ENCODE data around the gene ROR1. TPM values are rescaled to one million over a fixed set of nuclear protein-coding genes. Genes with fewer than 3 reads are reported as not detected.
"Not testable (repeated sequence)": the region's sequence is repeated elsewhere in the genome, so short reads cannot be mapped to it uniquely, and the experiment has no call there.

ROR1 gene
- total RNA-seq, 2 donors from 2014 or later: 0.09 TPM; not detected in 1

DNA sequence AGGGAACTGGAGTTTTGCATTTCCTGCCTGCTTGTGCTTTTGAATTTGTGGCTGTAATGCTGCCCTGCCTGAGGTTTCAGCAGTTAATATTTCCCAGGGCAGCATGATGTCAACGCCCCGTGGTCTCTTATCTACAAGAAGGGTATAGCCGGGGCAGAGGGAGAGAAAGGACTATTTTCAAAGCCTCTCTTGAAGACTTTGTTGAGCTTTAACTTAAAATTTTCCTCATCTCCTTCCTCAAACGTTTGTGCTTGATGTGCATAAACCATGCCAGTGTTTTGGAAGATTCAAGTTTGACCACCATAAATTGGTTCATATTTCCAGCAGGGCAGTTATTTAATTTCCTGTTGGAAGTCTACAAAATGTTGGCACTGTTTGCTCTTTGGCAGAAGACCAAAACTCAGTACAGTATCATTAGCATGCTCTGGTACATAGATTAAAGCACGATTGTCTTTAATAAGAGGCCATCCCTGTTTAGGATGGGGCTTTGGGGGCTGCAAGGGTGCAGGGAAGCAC lies 43.4 kb downstream of the ROR1 start:
- no peaks in the 10 kb centered on the region for H3K4me1 Mint-ChIP-seq
- peaks cover 7% of the 10 kb centered on the region for H3K27me3 Mint-ChIP-seq
- no peak for ATAC-seq (replicated peaks)
- no peak overlapping the region for H3K27ac Mint-ChIP-seq
- no peak overlapping the region for H3K4me3 Mint-ChIP-seq
- no peaks in the 10 kb centered on the region for H3K9me3 Mint-ChIP-seq
- no peaks in the 10 kb centered on the region for H3K36me3 Mint-ChIP-seq (ENCODE audit: low read depth)

DNA sequence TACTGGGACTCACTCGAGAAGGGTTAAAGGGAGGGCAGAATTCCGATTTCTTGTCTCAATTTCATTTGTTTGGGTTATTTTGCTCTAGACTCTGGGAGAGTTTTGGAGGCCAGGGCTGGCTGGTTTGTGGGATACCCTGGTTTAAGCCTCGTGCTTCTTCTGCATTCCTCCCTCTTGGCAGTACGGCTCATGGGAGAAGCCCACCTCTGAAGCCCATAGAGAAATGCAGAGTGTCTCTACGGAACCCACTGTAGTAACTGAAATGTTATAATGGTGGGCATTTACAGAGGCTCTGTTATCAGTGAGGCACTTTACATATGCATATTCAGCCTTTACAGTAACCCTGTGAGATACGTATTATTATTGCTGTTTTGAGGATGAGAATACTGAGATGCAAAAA lies 43.9 kb downstream of the ROR1 start:
- no peaks in the 10 kb centered on the region for H3K9me3 Mint-ChIP-seq
- no peaks in the 10 kb centered on the region for H3K36me3 Mint-ChIP-seq (ENCODE audit: low read depth)
- no peak overlapping the region for H3K27ac Mint-ChIP-seq
- H3K4me3 Mint-ChIP-seq: no peak overlapping the region
- H3K4me1 Mint-ChIP-seq: no peaks in the 10 kb centered on the region
- peaks cover 7% of the 10 kb centered on the region for H3K27me3 Mint-ChIP-seq
- no peak for ATAC-seq (replicated peaks)

DNA sequence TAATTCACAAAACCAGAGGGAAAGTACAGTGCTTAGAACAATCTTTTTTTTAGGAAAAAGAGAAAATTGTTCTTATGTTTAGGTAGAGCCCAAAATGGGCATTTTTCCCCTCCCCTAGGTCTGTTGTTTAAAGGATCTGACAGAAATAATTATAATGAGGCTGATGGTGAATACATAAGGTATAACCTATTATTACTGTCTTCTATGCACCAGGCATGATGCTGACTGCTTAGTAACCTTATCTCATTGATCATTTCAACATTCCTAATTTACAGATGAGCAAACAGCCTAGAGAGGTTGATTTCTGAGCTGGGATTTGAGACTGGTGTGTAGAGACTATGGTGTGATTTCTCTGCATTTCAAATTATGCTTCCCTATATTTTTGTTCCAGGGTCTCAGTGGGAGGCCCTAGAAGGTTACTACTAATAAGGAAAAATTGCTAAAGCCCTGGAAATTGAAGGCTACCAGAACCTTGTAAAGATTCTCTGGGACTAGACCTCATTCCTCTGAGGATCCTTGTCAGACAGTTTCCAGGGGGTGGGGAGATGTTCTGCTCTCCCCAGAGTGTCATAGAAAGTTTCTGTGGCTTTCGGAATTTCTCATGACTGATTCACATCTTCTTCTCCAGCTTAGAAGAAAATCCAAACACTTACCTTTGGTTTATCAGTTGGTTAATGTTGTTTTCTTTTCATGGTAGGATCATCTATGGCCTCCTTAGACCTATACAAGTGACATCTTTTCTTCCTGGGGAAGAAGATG lies 44.9 kb downstream of the ROR1 start:
- Mint-ChIP-seq H3K27me3 (peaks cover 7% of the 10 kb centered on the region), H3K4me1 (no peaks in the 10 kb centered on the region), H3K4me3 (no peak overlapping the region), H3K9me3 (no peaks in the 10 kb centered on the region), H3K36me3 (ENCODE audit: low read depth) (no peaks in the 10 kb centered on the region), H3K27ac (no peak overlapping the region)
- ATAC-seq (replicated peaks): no peak

DNA sequence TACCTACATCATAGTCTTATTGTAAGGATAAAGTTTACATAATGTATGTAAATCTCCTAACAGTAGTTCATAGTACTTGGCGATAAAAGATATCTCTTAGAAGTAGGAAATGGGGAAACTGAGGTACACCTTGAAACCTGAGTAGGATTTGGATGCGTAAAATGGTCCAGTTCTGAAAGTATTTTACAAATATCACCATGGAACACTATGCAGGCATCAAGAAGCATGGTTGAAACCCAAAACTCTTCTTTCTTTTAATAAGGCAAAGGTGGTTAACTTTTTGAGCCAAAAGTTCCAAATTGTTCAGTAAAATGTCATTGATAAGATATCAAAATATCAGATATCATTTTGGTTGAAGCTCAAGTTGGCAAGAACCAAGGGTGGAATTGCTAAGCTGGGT lies 46.0 kb downstream of the ROR1 start:
- Mint-ChIP-seq H3K36me3 (ENCODE audit: low read depth) (no peaks in the 10 kb centered on the region), H3K27ac (no peak overlapping the region), H3K9me3 (no peaks in the 10 kb centered on the region), H3K4me3 (no peak overlapping the region), H3K4me1 (no peaks in the 10 kb centered on the region), H3K27me3 (peaks cover 7% of the 10 kb centered on the region)
- ATAC-seq (replicated peaks): no peak

DNA sequence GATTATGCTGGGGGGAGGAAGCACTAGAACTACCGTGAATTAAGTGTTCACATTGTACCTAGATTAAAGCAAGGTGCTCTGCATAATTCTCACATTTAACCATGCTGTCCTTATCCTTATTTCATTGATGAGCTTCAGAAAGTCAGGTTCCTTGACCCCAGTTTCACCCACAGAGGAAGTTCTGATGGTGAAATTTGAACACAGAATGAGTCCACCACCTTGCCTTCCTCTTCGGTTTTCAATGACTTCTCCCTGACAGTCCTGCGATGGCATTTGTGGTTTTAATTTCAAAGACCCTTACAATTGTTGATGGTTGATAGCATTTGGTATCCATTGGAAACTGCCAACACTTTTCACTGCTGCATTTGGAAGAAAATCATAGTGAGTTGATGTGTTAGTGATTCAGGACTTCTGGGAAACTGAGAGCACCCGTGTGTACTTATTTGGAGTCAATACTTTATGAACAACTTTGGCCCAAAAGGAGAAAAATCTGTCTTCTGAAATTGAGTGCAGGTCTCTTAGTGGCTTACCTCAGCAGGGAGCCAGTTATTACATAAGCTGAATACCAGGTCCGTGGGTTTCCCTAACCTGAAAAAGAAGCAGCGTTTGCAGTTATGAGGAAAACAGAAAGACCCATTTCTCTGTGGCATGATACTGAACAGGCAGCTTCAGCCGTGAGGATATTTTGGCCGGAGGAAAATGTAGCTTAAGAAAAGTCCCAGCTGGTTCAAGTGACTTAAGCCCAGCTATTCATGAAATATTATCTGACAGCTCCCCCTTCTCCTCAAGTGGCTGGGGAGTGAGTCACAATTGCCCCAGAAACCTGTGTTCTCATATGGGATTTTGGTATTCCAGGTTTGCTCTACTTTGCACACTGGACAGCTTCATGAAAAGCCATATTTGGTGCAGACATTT lies 47.5 kb downstream of the ROR1 start:
- H3K27ac Mint-ChIP-seq: no peak overlapping the region
- no peaks in the 10 kb centered on the region for H3K4me1 Mint-ChIP-seq
- peaks cover 11% of the 10 kb centered on the region for H3K27me3 Mint-ChIP-seq
- no peak overlapping the region for H3K4me3 Mint-ChIP-seq
- no peak for ATAC-seq (replicated peaks)
- no peaks in the 10 kb centered on the region for H3K9me3 Mint-ChIP-seq
- no peaks in the 10 kb centered on the region for H3K36me3 Mint-ChIP-seq (ENCODE audit: low read depth)

- no peaks in the 10 kb centered on the region for H3K4me1 Mint-ChIP-seq
- ATAC-seq (replicated peaks): no peak
- no peaks in the 10 kb centered on the region for H3K36me3 Mint-ChIP-seq (ENCODE audit: low read depth)
- no peaks in the 10 kb centered on the region for H3K9me3 Mint-ChIP-seq
- no peak overlapping the region for H3K4me3 Mint-ChIP-seq
- no peak overlapping the region for H3K27ac Mint-ChIP-seq
- peaks cover 10% of the 10 kb centered on the region for H3K27me3 Mint-ChIP-seq
Measured at GRCh38 chr1:63822540-63822939, 48.7 kb downstream of the ROR1 start.

DNA sequence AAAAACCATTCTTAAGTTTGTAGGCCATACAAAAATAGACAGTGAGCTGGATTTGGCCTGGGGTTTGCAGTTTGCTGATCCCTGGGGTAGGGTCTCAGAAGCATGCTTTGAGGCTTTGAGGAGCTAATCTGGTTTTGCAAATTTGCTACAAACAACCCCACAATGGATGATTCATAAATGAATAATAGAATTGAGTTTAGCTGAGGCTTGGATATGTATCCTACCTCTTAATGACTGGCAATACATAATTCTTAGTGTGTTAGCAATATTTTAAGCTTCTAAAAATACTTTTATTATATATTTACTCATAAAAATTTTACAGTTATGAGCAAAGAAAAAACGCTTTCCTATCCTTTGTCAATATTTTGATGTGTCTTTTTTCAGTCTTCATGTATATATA lies 50.6 kb downstream of the ROR1 start:
- H3K36me3 Mint-ChIP-seq (ENCODE audit: low read depth): no peaks in the 10 kb centered on the region
- H3K27ac Mint-ChIP-seq: no peak overlapping the region
- no peak overlapping the region for H3K4me3 Mint-ChIP-seq
- no peaks in the 10 kb centered on the region for H3K4me1 Mint-ChIP-seq
- ATAC-seq (replicated peaks): no peak
- peaks cover 13% of the 10 kb centered on the region for H3K27me3 Mint-ChIP-seq
- no peaks in the 10 kb centered on the region for H3K9me3 Mint-ChIP-seq

DNA sequence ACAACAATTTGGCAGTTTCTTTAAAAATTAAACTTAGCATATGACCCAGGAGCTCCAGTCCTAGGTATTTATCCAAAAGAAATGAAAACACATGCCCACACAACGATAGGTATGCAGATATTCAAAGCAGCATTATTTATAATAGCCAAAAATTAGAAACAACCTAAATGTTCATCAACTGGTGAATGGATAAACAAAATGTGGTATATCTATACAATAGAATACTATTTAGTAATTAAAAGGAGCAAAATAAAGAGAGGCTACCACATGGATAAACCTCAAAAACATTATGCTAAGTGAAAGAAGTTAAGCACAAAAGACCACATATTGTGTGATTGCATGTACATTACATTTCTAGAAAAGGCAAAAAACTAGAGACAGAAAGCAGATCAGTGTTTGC lies 51.3 kb downstream of the ROR1 start:
- Mint-ChIP-seq H3K4me3 (no peak overlapping the region), H3K36me3 (ENCODE audit: low read depth) (no peaks in the 10 kb centered on the region), H3K27me3 (peaks cover 14% of the 10 kb centered on the region), H3K27ac (no peak overlapping the region), H3K4me1 (no peaks in the 10 kb centered on the region), H3K9me3 (no peaks in the 10 kb centered on the region)
- ATAC-seq (replicated peaks): no peak

- not testable (repeated sequence) for H3K4me3 Mint-ChIP-seq; H3K4me1 Mint-ChIP-seq; H3K27ac Mint-ChIP-seq; H3K9me3 Mint-ChIP-seq; ATAC-seq (replicated peaks); H3K36me3 Mint-ChIP-seq (ENCODE audit: low read depth)
- peaks cover 14% of the 10 kb centered on the region for H3K27me3 Mint-ChIP-seq
Measured at GRCh38 chr1:63826246-63826861, 52.5 kb downstream of the ROR1 start.

DNA sequence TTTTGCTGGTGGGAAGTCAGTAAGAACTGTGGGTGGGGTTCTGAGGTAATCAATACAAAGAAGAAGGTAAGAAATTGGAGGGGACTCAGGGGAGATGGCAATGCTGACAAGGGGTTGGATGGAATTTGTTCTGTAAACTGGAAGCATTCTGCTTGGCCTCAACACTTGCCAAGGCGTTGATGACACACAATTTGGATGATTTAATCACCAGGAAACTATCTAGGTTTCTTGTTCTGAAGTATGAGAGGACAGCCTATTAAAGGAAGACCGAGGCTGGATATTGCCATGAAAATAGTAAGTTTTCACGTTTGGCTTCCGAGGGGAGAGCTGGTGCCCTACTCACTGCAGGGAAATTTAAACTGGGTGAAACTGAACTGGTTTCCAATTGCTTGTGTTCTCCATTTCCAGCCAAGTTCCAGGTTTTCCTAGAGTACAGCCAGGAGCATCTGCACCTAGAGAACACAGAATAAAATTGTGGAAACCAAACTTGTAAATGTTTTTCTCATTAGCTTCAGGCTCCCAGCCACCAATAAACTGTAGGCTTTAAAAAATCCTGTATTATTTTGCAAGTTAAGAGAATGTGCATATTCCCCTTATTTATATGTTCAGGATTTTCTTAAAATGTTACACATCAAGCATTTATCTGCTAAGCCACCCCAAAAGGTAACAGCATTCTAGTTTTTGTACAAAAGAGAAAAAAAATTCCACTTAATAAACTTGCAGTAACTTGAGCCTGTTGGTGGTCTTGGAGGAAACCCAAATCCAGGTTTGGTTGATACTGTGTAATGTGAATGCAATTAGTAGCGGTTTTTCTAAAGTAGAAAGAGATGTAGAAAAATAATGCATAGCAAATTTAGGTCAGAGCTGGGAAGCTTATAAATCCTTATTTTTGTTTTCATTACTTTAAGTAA lies 53.8 kb downstream of the ROR1 start:
- ATAC-seq (replicated peaks): no peak
- H3K4me3 Mint-ChIP-seq: no peak overlapping the region
- no peaks in the 10 kb centered on the region for H3K9me3 Mint-ChIP-seq
- H3K4me1 Mint-ChIP-seq: no peaks in the 10 kb centered on the region
- H3K27me3 Mint-ChIP-seq: peaks cover 14% of the 10 kb centered on the region
- no peak overlapping the region for H3K27ac Mint-ChIP-seq
- H3K36me3 Mint-ChIP-seq (ENCODE audit: low read depth): no peaks in the 10 kb centered on the region

- Mint-ChIP-seq H3K4me1 (no peaks in the 10 kb centered on the region), H3K27ac (no peak overlapping the region), H3K27me3 (peaks cover 17% of the 10 kb centered on the region), H3K4me3 (no peak overlapping the region), H3K36me3 (ENCODE audit: low read depth) (no peaks in the 10 kb centered on the region), H3K9me3 (no peaks in the 10 kb centered on the region)
- no peak for ATAC-seq (replicated peaks)
Measured at GRCh38 chr1:63828322-63829044, 54.7 kb downstream of the ROR1 start.

GRCh38 chr1:63829349-63830327 lies 55.8 kb downstream of the ROR1 start:
- Mint-ChIP-seq H3K27me3 (peaks cover 18% of the 10 kb centered on the region), H3K4me1 (no peaks in the 10 kb centered on the region), H3K4me3 (no peak overlapping the region), H3K9me3 (no peaks in the 10 kb centered on the region), H3K36me3 (ENCODE audit: low read depth) (no peaks in the 10 kb centered on the region), H3K27ac (no peak overlapping the region)
- ATAC-seq (replicated peaks): no peak
